HG03103 (cell line): Measurements from ENCODE around the gene TTC6.

Experiments
- ATAC-seq: cut with Tn5 transposase; IDR thresholded peaks from one replicate; pipeline ENCODE4 v1.9.1; 2021; ENCODE audit warnings: low read depth; ENCODE audit not compliant: unreplicated experiment

Gene TTC6

DNA sequence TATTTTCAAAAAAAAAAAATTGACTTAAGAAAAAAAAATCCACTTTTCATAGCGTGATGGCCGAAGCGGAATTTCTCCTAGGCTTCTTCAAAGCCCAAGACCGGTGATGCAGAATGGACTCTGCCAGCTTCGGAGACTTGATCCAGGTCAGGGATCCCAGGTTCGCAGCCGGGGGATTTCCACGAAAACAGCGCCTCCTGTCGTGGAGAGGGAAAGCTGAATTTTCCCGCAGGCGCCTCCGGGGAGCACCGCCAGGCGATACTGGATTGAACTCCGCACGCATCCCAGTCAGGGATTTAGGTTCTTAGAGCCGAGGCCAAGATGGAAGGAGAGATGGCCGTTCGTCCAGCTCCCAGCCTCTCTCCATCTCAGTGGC, 2.1 kb downstream of the TTC6 start:
- no peak for ATAC-seq

DNA sequence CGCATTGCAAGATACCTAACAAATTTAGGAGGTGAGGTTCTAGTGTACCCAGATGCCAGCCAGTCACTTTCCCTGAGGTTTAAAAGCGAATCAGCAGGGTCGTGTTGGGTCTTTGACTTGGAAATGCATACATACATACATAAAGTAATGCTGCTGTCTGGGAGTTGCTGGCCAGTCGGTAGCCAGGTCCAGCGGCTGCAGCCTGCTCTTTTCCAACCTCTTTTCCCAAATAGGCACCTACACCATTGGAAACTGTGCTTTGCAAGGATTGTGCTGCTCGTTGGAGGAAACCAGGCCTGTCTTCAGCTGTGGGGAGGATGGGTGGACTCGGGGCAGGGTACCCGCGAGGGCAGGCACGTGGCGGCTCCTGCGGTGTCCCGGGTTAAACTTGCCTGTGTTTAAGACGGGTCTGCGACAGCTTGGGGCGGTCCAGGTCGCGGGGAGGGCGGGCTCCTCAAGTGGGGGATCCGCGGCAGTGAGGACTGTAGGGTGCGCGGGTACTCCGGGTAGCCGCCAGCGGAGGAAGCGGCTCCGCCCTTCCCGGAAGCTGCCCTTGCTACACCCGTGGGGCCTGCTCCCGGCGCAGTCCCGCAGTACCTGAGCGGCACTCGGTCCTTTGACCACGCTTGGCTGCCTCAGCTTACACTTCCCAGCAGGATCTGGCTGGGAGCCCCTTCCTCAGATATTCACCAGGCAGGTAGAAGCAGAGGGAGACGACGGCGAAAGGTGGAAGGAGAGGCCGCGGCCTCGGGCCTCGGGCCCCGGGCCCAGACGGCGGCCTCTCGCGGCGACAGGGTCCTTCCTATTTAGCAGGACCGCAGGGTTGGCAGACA, 2.7 kb downstream of the TTC6 start:
- no peak for ATAC-seq

DNA sequence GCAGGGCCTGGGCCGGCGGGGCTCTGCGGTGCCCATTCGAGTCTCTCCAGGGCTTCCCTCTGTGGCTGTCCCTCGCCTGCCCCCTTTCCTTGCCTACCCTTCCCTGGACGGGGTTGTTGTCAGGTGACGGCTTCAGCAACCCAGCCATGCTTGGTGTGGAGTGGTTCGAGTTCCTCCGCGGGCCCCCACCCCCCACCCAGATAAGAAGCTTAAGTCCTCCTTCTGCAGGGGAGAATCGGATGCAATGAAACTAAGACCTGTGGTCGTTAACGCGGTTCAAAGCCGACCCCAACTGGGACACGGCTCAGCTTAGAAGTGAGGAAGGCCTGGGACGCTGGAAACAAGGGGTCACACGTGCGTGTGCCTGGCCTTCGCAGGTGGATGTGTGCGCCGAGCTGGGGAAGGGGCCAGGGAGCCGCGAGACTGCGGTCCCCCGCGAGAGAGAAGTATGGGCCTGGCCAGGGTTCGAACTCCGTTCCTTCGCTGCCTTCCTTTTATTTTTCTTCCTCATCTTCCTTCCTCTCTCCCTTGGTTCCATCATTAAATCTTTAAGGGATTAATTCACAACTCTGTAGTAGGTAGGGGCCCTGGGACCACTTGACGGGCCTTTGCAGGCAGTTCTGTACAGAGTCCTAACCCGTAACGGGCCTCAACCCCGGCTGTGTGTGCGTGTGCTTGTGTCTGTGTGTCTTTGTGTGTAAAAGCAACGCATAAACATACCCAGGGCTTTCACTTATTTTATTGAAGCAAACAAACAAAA, 3.5 kb downstream of the TTC6 start:
- no peak for ATAC-seq

DNA sequence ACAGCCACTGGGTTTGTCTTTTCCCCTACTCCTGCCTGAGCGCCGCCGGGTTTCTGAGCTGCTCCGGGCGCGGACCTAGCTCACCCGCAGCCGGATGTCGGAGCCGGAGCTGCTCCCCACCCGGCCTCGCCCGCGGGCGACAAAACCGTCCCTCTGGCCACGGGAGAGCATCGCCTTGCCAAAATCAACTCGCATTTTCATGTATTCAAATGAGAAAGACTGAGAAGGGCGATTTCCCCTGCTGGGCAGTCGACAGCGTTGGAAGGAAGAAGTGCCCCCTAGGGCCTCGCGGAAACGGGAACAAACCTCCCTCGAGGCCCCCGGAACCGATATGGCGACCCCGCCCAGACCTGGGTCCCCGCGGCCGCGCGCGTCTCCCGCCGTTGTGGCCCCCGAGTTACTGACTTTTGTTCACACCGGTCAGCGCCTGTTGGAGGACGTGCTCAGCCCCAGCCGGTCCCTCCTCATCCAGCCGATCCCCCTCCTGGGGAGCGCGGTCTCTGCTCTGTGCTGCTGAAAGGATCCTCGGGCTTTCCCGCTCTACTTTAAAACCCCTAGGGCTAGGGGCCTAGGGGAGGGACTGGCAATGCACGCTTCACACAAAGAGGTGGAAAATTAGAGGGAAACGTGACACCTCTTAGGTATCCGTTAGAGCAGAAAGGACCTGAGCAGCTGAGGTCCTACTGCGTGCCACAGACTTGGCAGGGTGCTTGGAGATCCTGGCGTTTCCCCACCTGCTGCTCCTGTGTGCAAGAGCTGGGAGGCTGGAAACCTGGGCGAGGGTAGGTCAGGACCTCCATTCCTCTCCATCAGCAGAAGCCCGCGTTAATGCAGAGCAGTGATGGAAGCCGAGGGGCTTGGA, 4.3 kb downstream of the TTC6 start:
- ATAC-seq, result no peak

DNA sequence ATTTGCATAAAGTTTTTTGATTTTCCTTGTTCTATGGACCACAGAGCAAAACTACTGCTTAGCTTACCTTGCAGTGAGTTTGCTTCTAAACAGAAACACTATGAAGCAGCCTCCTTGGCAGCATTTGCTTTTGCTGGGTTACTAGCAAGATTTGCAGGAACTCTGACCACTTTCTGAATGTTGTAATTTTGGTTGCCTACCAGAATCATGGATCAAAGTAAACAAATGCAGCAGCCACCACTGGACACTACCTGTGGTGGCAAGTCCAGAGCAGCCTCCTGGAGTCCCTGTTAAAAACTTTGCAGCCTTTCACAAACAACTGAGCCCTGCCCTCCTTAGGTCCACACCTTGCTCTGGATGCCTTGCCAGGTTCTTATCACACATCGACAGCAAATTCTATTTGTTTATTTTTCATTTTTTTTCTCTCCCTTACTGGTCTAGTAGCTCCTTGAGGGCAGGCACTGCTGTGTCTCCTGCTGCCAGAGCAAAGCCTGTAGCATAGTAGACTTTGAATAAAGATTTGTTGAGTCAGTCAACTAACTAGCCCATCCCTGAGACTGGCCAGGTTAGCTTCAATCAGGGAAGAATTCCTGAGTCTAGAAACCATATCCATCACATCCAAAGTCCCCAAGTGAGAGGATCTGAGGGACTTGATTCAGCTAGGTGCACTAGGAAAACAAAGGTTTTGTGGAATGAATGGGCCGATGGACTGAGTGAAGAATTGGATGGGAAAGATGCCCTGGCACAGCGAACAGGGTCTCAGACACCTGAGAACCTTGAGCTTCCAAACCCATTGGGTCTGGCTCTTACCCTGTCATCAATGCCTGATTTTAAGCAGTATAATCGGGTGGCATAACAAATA, 5.7 kb downstream of the TTC6 start:
- ATAC-seq, result no peak

DNA sequence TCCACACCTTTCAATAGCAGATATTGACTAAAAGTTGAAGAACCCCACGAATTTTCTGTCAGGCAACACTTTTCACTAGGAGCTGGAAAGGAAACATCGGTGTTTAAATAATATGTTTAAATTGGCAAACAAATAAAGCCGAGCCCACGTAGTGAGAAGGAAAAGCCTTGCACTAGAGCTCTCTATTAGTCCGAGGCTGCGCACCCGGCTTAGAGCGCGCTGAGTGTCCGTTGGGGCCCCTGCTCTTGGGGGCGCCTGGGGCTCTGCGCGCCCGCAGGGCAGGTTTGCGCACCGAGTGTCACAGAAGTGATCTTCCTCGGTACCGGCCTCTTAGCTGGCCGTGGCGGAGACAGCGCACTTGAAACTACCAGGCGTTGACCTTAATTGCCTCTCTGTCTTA, 6.4 kb downstream of the TTC6 start:
- no peak for ATAC-seq

DNA sequence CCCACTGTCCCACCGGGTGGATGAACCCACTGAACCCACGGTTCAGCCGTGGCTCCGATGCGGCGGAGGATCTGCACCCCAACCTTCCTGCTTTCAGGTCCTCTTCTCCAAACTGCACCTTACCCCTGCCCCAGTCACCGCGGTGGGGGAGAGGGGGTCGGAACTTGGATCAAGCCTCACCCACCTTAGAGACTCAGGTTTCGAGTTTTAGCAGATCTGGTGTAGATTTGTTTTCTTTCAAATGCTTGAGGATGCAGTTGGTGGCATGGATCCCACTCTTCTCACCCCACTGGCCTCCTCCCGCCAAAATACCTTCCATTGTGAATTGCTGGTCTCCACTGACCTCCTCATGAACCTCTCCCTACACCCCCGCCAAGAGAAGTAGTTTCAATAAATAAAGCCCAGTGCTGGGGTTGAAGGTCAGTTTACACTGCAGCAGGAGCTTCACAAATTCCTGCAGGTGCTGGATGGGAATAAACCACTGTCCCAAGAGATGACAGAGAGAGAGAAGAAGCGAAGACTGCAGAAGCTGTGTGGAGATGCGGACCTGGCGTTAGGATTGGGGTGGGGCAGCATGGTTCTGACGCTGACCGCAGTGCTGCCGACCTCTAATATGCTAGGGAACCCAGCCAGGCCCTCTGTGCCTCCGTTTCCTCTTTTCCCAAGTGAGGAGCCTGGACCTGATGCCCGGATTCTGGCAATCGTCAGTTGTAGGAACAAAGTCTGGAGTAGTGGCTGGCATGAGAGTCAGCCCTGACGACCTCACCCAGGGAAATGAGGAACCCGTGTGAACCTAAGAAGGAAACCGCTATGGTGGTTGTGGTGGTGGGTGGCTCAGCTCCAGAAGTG, 7.4 kb downstream of the TTC6 start:
- no peak for ATAC-seq

DNA sequence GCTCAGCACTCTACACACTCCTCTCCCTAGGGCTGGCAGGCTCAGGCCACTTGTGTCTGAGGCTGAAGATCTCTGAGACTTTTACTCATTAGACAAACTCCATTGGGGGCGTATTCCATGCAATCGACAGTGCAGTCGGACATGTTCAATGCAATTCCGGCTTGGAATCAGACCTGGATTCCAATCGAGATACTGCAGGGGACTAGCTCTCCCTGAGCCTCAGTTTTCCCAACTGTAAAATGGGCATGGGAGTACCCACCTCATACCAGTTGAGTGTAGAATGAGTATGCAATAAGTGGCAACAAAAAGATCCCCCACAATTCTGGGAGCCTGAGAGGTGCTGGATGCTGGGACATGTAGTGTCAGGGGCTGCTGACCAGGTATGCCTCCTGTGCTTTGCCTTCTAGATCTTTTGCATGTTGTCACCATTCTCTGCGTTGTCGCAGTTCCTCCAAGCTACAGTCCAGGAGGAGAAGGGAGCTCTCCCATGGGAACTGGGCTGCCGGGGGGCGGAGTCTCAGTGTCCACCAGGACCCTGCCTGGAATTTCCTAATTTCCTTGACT, 8.3 kb downstream of the TTC6 start:
- no peak for ATAC-seq

DNA sequence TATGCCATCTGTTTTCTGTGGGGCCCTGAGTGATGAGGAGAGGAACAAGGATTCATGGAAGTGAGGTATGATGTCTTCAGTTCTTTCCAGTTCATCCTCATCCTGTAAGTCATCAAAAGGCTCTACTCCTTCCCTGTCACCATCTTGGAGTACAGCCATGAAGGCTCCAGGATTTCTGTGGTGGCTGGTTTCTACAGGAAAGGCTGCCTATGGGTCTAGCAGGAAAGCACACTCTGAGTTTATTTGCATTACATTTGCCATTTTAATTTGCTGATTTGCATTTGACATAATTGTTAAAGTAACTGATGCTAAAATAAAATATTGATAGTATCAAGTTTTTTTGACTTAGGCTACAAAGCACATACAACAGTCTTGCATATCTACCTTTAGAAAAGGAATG, 11.2 kb downstream of the TTC6 start:
- no peak for ATAC-seq

DNA sequence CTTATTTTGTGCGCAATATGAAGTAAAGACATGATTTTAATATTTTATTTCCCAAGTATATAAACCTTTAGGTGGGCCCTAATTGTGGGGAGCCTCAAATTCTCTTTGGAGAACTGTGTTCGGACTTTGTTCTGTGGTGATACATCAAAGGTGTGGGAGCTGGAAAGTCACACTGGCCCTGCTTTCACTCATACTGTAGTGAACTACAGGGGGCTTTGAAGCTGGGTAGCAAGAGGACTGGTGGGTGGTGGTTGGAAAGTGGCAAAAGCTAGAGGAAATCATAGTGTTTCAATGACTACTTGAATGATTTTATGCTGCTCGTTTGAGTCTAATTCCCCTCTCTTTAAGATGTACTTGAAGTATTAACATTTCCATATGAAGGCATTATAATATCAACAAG, 13.2 kb downstream of the TTC6 start:
- no peak for ATAC-seq

DNA sequence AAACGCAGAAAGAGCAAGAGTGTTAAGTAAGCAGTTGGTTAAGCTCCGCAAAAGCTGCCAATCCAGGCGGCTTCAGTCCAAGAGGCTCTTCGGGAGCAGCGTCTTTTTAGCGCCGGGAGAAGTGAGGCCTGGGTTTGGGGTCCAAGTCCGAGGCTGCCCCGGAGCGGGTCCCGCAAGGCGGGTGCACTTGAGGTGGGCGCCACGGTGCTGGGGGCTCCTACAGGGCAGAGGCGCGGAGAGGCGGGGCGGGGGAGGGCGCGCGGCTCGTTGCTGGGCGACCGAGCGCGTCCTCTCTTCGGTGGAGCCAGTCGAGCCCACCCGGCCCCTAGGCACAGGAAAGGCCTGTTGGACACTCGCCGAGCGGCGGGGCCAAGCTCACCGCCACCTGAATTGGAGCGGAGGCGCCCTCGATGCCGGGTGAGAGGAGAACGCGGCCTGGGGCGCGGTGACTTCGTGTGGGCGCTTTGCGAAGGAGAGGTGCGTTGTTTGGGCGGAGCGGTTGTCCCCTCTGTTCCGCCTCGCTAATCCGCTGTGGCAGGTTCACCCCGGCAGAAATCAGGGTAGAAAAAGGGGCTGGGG, 15.6 kb downstream of the TTC6 start:
- ATAC-seq, result no peak

DNA sequence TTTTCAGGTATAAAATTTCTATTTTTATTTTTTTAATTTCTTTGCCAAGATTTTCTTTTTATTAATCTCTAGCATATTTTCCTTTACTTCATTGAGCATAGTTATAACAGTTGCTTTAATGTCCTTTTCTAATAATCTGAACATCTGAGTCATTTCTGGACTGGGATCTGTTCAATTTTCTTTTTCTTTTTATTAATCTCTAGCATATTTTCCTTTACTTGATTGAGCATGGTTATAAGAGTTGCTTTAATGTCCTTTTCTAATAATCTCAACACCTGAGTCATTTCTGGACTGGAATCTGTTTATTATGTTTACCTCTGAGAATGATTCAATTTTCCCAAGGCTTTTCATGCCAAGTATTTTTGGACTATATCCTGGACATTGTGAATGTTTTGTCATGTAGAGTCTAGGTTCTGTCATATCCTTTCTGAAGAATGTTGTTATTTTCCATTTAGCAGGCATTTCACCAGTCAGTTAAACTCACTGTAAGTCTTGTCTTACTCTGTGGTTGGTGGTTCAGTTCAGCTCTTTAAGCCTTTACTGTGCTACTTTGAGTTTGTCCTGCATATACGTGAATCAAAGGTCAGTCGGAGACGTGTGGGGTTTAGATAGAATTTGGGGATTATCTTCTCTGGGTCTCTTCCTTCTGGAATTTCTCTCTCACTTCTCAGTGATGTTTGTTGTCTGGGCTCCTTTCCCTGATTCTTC, 20.3 kb downstream of the TTC6 start:
- no peak for ATAC-seq

DNA sequence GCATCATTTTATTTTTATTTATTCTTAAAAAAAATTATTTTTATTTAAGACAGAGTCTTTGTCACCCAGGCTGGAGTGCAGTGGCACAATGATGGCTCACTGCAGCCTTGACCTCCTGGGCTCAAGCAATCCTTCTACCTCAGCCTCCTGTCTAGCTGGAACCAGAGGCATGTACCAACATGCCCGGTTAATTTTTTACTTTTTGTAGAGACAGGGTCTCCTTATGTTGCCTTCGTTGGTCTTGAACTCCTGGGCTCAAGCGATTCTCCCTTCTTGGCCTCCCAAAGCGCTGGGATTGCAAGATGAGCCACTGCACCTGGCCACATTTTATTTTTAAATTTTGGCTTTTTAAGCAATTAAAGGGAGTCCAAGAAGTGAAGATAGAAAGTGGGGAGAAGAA, 21.4 kb downstream of the TTC6 start:
- ATAC-seq, result no peak

DNA sequence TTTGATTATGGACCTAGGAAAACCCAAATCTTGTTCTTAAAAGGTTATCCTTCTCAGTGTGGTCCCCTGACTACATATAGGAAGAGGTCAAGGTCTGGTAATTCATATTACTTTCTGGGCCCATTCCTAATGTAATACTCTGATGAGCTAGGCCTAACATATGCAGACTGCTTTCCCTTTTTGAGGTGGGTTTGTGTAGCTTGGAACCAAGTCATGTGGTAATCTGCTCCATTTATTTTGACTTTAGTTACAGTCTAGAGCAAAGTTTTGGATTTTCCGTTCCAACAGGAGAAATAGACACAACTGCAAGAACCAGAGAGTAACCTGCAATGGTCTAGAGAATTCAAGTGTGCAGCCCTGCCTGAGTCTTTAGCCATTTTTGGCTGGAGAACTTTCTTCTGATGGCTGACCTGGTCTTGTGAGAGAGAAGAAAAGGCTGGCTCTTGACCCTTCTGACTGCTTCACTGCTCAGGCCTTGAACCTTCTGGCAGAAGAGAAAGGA, 22.5 kb downstream of the TTC6 start:
- ATAC-seq, result no peak

DNA sequence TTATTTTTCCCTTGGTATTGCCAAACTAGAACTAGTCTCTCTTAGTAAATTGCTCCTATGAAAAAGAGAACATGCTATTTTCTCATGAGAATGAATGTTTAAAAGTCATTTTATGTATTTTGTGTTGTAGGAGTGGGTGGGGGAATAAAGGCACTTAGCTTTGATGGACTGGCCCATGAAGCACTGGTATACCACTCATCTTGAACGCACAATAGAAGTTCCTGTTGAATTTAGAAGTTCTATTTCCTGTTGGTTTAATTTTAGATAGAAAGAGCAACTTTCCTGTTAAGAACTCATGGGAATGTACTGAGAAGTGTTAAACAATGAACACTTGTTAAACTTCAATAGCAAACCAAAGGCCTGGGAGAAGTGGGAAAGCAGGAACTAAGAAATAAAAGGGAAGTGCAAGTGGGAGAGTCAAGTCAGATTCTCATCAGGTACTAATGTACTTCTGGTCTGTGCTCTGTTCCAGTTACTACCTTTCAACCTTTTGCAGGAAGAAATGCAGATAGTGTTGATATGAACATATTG, 23.1 kb downstream of the TTC6 start:
- no peak for ATAC-seq

DNA sequence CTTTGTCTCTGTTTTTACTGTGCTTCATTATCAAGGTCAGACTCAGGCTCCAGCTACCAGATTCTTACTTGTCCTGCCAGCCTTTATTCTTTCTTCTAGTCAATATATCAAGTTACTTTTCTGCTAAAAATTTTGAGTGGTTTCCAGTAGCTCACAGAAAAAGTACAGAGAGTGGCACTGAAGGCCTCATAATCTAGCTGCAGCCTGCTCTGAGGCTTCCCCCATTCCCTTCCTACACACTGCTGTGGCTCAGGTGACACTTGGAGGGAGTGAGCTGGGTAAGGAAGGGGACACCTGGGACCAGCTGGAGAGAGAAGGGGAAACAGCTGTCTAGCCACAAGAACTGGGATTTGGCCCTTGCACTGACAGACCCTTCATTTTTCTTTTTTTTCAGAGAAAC, 25.4 kb downstream of the TTC6 start:
- ATAC-seq, result no peak

DNA sequence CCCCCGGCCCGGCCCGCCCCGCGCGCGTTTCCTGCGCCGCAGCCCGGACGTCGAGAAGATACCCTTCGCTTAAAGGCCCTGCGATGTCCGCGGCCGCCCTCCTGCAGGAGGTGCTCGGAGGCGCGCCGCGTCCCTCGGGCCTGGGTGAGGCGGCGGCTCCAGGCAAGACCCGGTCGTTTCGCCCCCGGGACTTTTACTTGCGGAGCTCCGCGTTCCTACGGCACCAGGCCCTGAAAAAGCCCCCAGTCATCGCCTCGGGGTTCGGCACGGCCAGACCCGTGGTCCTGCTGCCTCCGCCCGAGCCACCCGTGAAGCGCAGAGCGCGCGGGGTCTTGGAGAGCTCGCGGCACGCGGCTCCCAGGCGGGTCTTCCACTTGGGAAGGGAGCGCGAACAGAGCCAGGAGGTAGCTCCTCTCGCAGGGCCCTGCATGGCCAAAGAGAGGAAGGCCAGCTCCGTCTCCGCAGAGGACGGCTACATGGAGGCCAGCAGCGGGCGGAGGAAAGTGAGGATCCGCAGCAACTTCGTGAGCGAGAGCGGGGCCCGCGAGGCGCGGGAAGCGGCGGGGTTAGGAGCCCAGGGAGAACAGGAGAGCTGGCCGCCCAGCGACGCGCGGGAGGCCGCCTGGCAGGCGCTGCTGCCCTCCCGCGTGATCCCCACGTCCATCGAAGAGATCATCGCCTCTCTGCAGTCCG, 26.9 kb downstream of the TTC6 start:
- no peak for ATAC-seq
